T-helper 22 cell (primary cell): Measurements from ENCODE around the gene UBE2A.

Experiments used
- DNase-seq: peaks from one replicate; pipeline ENCODE4 v3.0.0-alpha.2; 2020; ENCODE audit warnings: low read depth

UBE2A gene

GRCh38 chrX:119574394-119575266 lies at the start of gene UBE2A:
TSS of gene UBE2A (plus strand) at chrX:119574563. CDS start at chrX:119574712, 149 bp downstream.
- peak; percentile 79 for DNase-seq

- DNase-seq, result no peak
Observed at GRCh38 chrX:119529345-119530276, 44.8 kb upstream of the UBE2A start.

- no peak for DNase-seq
Observed at GRCh38 chrX:119537487-119537886, 36.9 kb upstream of the UBE2A start.

GRCh38 chrX:119539872-119540271 lies 34.5 kb upstream of the UBE2A start:
- DNase-seq, result no peak

- DNase-seq, result no peak
Observed at GRCh38 chrX:119541188-119541587, 33.2 kb upstream of the UBE2A start.

- DNase-seq, result no peak
Observed at GRCh38 chrX:119549327-119550016, 24.9 kb upstream of the UBE2A start.

- no peak for DNase-seq
Observed at GRCh38 chrX:119552508-119552907, 21.9 kb upstream of the UBE2A start.

- peak; percentile 71 for DNase-seq
Observed at GRCh38 chrX:119565107-119565663, 9.2 kb upstream of the UBE2A start, which contains the start of gene STEEP1. TSS of gene STEEP1 (minus strand) at chrX:119565409. CDS start at chrX:119565355, 54 bp downstream.

- DNase-seq, result no peak
Observed at GRCh38 chrX:119570351-119570835, 4.0 kb upstream of the UBE2A start.

- no peak for DNase-seq
Observed at GRCh38 chrX:119573222-119573621, 1.1 kb upstream of the UBE2A start.

GRCh38 chrX:119573840-119574393 lies 446 bp upstream of the UBE2A start:
- no peak for DNase-seq

GRCh38 chrX:119579414-119579813 lies 5.1 kb downstream of the UBE2A start:
- DNase-seq, result no peak

- no peak for DNase-seq
Observed at GRCh38 chrX:119583431-119584059, 9.2 kb downstream of the UBE2A start.

- DNase-seq, result no peak
Observed at GRCh38 chrX:119589810-119590209, 15.4 kb downstream of the UBE2A start.

GRCh38 chrX:119602701-119603255 lies 28.4 kb downstream of the UBE2A start:
- no peak for DNase-seq

- DNase-seq, result no peak
Observed at GRCh38 chrX:119604766-119605463, 30.6 kb downstream of the UBE2A start.

- DNase-seq, result peak; percentile 41
Observed at GRCh38 chrX:119605464-119606279, 31.3 kb downstream of the UBE2A start.

- peak; percentile 84 for DNase-seq
Observed at GRCh38 chrX:119606280-119607017, 32.1 kb downstream of the UBE2A start, which contains the start of gene NKRF. TSS of gene NKRF (minus strand) at chrX:119606424.
